HG02973 (cell line): Measurements from ENCODE around the gene TPP1.

ENCODE experiments used
- ATAC-seq: cut with Tn5 transposase; IDR thresholded peaks from one replicate; pipeline ENCODE4 v1.9.1; 2021; ENCODE audit warnings: moderate library complexity; ENCODE audit not compliant: unreplicated experiment

TPP1 gene

GRCh38 chr11:6619004-6619745 lies at the start of gene TPP1:
TPP1 (minus strand) TSS chr11:6619422; CDS start chr11:6619400, 22 bp downstream.
- ATAC-seq: peak; percentile 95

- ATAC-seq: no peak
Observed at GRCh38 chr11:6667733-6668374, 48.6 kb upstream of the TPP1 start.

- no peak for ATAC-seq
Observed at GRCh38 chr11:6666302-6667183, 47.3 kb upstream of the TPP1 start.

GRCh38 chr11:6664551-6664950 lies 45.3 kb upstream of the TPP1 start:
- no peak for ATAC-seq

- no peak for ATAC-seq
Observed at GRCh38 chr11:6663794-6664469, 44.7 kb upstream of the TPP1 start.

- ATAC-seq: no peak
Observed at GRCh38 chr11:6660712-6661111, 41.5 kb upstream of the TPP1 start.

GRCh38 chr11:6658647-6659046 lies 39.4 kb upstream of the TPP1 start:
- ATAC-seq: no peak

- ATAC-seq: no peak
Observed at GRCh38 chr11:6657346-6657745, 38.1 kb upstream of the TPP1 start.

- no peak for ATAC-seq
Observed at GRCh38 chr11:6656936-6657335, 37.7 kb upstream of the TPP1 start.

- no peak for ATAC-seq
Observed at GRCh38 chr11:6656584-6656915, 37.3 kb upstream of the TPP1 start.

GRCh38 chr11:6655790-6656583 lies 36.8 kb upstream of the TPP1 start, which contains the start of gene DCHS1:
DCHS1 (minus strand) TSS chr11:6655809; CDS start chr11:6641613, 14,196 bp downstream.
- ATAC-seq: no peak

GRCh38 chr11:6655020-6655789 lies 36.0 kb upstream of the TPP1 start:
- ATAC-seq: no peak

GRCh38 chr11:6654281-6655019 lies 35.2 kb upstream of the TPP1 start:
- no peak for ATAC-seq

- no peak for ATAC-seq
Observed at GRCh38 chr11:6653656-6654055, 34.4 kb upstream of the TPP1 start.

- ATAC-seq: no peak
Observed at GRCh38 chr11:6653097-6653496, 33.9 kb upstream of the TPP1 start.

GRCh38 chr11:6652182-6652581 lies 33.0 kb upstream of the TPP1 start:
- no peak for ATAC-seq

- no peak for ATAC-seq
Observed at GRCh38 chr11:6650980-6651379, 31.8 kb upstream of the TPP1 start.

- no peak for ATAC-seq
Observed at GRCh38 chr11:6650104-6650503, 30.9 kb upstream of the TPP1 start.

- no peak for ATAC-seq
Observed at GRCh38 chr11:6648501-6648900, 29.3 kb upstream of the TPP1 start.
